HG02870 (cell line): ENCODE data around the gene UGT2B11.
"Not testable (repeated sequence)": the region's sequence is repeated elsewhere in the genome, so short reads cannot be mapped to it uniquely, and the experiment has no call there.

Experiments
- ATAC-seq: cut with Tn5 transposase; IDR thresholded peaks from one replicate; pipeline ENCODE4 v1.9.1; 2021; ENCODE audit warnings: mild to moderate bottlenecking, moderate library complexity; ENCODE audit not compliant: unreplicated experiment

UGT2B11 gene

DNA sequence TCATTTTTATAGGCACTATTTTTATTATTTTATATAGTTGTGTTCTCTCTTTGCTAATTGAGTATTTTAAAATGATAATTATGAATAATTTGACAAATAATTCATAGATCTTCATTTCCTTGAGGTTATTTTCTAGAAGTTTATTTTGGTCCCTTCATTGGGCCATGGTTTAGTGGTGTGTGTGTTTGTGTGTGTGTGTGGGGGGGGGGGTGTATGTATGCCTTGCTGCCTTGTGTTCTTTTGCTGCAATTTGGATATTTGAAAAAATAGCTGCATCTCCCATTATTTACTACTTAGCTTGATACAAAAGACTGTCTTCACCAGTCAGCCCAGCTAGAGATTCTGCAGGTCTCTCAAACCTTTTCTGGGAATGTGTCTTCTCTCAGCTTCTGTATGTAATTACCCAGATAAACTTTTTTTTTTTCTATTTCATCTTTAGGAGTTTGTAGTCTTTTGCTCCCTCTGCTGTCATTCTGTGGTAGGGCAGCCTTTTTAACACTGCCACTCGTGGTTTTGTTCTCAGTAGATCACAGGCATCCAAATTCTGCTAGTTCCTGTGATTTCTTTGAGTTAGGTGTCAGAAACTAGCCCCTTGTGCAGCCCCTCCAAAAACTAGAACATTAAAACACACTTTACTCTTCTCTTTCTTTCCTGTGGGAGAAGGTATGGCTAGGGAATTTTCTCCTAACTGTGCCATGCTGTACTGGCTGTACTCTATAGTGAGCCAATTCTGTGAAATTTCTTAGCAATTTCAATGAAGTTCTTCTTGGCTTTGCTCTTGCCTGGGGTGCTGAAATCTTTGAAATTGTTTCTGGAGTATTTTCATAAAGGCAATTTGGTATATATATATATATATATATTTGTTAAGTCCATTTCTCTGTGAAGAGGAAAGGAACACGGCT is 44.1 kb downstream of the UGT2B11 start:
- peak; percentile 81 for ATAC-seq

DNA sequence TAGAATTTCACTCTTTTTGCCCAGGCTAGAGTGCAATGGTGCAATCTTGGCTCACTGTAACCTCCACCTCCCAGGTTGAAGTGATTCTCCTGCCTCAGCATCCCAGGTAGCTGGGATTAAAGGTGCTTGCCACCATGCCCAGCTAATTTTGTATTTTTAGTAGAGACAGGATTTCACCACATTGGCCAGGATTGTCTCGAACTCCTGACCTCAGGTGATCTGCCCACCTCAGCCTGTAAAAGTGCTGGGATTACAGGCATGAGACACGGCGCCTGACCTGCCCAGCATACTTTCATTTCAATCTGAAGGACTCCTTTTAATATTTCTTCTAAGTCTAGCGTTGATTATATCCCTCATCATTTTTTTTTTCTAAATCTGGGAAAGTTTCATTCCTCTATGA is 45.4 kb downstream of the UGT2B11 start:
- not testable (repeated sequence) for ATAC-seq

DNA sequence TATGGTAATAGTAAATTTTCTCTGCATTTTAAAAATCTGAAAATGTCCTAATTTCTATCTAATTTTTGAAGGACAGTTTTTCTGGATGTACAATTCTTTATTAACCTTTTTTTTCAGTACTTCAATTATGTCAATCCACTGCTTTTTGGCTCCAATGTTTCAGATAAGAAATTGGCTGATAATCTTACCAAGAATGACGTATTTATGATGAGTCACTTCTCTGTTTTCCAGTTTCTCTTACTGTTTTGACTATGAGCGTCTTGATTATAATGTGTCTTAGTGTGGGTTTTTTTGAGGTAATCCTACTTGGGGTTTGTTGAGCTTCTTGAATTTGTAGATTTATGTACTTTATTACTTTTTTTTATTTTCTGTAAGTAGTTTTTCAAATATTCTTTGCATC is 47.2 kb downstream of the UGT2B11 start:
- ATAC-seq = no peak

DNA sequence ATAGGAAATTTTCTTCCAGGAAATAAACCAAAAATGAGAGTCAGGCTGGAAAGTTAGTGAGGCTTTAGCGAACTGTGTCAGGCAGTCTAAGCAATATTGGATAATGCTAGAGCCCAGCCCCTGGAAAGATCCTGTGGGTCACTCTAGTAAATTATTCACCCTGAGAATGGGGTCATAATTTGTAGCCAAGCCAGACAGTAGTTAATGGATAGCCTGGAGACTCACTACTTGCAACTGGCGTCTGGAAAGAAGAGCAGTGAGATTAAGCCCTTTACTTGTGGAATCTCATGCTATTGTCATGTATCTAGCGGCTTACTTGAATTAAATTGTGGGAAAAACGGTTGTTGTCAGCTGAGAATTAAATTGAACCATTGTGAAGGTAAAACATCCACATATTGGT is 48.2 kb downstream of the UGT2B11 start:
- ATAC-seq = not testable (repeated sequence)

DNA sequence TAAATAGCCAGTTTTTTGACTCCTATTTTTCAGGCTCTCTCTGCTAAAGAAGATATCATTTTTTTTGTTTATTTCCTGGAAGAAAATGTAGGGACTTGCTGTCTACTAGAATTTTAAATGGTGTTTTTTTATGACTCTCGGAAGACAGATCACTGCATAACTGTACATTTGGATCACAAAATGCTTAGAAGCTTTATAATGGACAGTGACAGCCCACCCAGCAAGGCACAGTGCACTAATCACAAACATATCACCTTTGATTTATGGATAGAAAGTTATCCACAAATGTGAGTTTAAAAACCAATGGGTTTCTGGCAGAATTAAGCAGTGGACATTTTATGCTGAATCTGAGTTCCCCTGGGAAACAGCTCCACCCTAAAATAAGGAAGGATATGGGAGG is 48.8 kb downstream of the UGT2B11 start:
- not testable (repeated sequence) for ATAC-seq

DNA sequence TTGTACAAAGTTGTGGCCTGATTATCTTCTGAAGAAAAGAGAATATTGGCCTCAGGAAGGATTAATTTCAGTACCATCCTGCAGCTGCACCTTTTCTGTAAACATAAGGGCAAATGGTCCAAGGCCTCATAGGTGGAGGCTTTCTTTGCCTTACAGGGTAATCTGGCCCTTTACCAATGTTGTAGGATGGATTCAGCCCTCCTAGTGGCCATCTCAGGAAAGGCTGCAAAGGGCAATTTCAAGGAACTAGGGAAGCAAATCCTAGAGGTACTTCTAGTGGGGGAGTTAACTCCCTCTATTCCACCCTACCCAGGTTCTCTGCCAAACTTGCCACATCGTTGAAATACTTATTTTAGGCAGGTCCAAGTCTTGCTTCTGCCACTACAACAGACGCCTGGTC is 57.6 kb downstream of the UGT2B11 start:
- ATAC-seq = peak; percentile 48

DNA sequence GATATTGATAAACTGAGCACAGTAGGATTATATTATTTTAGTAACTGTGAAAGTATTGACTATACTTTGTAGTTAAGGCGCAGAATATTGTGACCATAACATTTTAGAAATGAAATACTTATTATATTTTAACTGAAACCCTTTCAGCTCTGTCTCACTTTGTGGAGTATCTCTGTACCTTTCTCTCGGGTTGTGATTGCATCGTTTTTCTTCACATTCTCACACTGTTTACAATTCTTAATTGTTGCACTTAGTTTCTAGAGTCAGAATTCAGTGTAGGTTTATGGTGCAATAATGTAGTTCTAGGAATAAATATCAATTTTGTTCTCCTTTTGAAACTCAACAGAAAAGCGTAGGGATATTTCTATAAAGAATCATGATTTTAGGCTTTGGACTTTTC is 60.5 kb downstream of the UGT2B11 start:
- no peak for ATAC-seq
